A204.1 (cell line): ENCODE results near the gene BABAM2.
"Not testable (repeated sequence)": the region's sequence is repeated elsewhere in the genome, so short reads cannot be mapped to it uniquely, and the experiment has no call there.

Source experiments
- FAIRE-seq: peaks from 2 replicates; lab custom pipeline; 2012; peaks lifted over from hg19 to GRCh38; lab: Jason Lieb, UNC

BABAM2 gene

DNA sequence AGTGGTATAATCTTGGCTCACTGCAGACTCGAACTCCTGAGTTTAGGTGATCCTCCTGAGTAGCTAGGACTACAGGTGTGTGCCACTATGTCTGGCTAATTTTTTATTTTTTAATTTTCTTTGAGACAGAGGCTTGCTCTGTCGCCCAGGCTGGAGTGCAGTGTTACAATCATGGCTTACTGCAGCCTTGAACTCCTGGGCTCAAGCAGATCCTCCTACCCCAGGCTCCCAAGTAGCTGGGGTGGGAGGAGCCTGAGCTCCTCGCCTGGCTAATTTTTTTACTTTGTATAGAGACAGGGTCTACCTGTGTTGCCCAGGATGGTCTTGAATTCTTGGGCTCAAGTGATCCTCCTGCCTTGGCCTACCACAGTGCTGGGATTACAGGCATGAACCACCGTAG is 62.5 kb downstream of the BABAM2 start:
- no peak for FAIRE-seq

DNA sequence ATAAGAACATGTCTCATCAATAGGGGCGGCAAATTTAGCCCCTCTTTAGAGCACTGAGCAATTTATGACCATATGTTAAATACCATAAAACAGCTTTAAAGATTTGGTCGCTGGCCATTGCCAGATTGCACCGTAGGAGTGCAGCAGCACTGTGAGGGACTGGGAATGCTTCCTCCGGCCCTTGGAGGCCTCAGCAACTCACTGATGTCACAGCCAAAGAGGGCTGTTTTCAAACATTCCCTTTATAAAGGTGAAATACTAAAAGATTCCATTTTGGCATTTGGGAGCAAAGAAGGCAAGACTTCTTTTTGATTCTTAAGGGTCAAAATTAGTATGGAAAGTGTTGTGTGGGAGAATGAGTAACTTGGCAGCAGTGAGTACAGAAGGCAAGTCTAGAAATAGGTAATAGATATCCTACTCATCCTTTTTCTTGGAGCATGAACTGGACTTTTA is 63.7 kb downstream of the BABAM2 start:
- no peak for FAIRE-seq

DNA sequence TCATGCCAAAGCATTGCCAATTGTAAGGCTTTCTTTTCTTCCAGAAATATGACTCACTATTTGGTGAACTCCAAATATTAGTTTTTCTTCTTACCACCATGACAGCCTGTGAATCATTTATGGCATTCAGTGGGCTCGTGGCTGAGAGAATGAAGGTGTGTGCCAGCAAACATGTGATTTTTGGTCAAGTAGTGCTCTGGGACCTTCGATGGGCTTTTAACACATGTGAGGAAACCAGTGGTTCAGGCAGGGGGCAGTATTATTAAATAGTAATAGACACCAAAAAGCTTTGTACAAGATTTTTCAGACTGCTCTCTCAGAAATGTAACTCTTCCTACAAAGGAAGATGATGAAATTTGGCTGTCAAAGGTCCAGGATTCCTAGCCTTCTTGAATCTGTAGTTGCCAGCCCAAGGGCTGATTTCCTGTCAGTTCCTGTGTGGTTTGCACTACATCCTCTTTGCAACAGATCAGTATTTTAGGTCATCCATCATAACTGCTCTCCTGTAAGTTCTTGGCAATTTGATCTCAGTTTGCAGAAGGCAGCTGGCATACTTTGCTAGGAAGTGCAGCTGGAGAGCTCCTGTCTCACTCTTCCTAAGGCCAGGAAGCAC is 64.3 kb downstream of the BABAM2 start:
- no peak for FAIRE-seq

- no peak for FAIRE-seq
Observed at GRCh38 chr2:27955384-27956161, 65.0 kb downstream of the BABAM2 start.

DNA sequence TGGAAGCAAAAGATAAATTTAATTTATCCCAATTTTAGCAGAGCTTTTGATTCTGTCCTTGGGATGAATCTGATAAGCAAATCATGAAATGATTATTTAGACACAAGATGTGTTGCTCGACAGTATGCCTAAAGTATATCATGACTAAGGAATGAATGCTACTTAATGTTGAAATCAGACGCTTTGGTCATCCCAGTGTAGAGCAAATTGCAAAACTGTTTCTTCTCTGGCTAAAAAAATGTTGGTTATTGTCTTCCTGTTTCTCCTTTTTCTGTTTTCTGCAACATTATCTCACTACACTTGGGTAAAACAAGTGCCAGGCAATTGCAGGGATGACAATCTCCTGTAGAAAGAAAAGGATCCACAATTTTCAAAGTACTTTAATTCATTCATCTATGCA is 66.4 kb downstream of the BABAM2 start:
- FAIRE-seq, result no peak

DNA sequence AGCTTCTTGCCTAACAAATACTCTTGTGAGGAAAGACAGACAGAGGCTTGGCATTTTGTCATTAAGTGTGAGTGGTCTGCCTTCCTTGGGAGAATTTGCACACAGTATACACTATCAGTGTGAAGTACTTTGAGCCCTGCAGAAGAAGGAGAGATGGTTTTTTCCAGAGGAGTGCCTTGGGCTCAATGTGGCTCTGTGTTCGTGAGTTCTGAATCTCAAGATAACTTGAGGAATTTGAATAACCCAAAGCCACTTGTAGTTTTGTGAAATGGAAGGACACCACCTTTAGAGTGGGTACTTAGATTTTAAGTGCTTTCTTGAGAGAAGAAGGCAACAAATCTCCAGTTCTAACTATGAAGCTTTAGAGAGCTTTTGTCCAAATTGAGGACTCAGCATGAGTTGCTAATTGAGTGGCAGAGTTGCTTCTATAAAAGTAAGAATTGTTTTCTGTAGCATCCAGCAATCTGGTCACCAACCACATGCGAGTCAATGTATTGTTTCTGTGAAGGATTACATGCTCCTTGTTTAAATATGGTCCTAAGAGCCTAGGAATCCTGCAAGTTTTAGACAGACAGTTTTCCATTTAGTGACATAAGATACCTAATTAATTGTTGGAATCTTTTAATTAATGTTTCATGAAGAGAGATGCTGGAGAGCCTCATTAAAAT is 68.3 kb downstream of the BABAM2 start:
- no peak for FAIRE-seq

GRCh38 chr2:27959496-27959895 is 69.0 kb downstream of the BABAM2 start:
- no peak for FAIRE-seq

- FAIRE-seq, result no peak
Observed at GRCh38 chr2:27960237-27960912, 69.8 kb downstream of the BABAM2 start.

DNA sequence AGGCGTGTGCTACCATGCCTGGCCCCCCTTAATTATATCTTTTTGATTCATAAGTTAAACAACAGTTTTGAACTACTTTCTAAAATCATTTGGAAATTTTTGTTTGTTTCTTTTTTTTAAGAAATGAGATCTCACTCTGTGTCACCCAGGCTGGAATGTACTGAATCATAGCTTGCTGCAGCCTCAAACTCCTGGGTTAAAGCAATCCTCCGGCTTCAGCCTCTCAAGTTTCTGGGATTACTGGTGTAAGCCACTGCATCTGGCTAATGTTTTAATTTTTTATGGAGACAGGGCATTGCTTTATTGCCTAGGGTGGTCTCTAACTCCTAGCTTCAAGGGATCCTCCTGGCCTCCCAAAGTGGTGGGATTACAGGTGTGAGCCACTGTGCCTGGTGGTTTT is 71.5 kb downstream of the BABAM2 start:
- no peak for FAIRE-seq

- no peak for FAIRE-seq
Observed at GRCh38 chr2:27963472-27963871, 72.9 kb downstream of the BABAM2 start.

DNA sequence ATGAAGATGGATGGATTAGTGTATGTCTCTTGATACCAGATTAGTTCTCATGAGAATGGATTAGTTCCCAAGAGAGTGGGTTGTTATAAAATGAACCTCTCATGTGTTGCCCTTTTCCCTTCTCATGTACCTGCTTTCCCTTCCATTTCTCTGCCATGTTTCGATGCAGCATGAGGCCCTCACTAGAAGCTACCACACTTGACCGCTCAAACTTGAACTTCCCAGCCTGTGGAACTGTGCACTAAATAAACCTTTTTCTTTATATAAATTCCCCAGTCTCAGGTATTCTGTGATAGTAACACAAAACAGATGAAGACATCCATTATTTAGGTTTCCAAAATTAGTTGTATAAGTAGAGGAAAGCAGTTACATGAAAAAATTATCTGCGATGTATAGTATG is 73.5 kb downstream of the BABAM2 start:
- FAIRE-seq, result no peak

DNA sequence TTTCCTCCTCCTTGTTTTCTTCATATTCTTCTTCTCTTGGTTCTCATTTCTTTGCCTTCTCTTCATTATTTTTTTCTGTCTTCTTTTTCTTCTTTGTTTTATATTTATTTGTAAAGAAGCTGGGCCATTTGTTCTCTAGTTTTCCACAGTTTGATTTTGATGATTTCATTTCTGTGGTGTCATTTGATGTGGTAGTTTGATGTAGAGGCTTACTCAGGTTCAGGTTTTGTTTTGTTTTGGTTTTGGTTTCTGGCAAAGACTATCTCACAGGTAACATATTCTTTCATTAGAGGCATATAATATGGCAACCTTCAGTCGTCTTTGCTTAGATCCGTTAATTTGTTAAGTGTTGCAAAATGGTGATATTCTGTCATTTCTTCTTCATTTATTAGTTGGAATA is 75.3 kb downstream of the BABAM2 start:
- no peak for FAIRE-seq

DNA sequence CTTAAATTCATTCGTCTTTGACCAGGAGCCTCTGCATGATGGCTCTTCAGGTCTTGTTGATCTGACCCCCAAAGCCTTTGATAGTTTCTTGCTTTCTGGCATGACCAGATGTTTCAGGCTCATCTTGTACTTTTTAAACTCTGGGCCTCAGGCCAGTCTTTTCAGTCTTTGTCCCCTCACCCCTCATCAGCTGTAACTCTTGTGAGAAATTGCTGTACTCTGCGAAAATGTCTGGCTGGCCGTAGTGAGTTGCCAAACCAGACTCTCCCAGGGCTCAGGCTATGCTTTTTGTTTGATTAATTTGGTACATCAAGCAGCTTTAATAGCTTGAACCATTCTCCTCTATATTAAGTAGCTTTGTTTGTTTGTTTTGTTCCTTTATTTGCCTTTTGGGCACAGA is 75.9 kb downstream of the BABAM2 start:
- FAIRE-seq, result no peak

GRCh38 chr2:27967076-27967475 is 76.5 kb downstream of the BABAM2 start:
- FAIRE-seq, result no peak

DNA sequence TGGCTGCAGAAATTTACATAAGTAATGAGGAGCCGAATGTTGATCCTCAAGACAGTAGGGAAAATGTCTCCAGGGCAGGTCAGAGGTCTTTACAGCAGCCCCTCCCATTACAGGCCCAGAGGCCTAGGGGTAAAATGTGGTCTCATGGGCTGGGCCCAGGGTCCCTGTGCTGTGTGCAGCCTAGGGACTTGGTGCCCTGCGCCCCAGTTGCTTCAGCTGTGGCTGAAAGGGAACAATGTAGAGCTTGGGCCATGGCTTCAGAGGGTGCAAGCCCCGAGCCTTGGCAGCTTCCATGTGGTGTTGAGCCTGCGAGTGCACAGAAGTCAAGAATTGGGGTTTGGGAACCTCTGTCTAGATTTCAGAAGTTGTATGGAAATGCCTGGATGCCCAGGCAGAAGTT is 77.5 kb downstream of the BABAM2 start:
- FAIRE-seq, result not testable (repeated sequence)

DNA sequence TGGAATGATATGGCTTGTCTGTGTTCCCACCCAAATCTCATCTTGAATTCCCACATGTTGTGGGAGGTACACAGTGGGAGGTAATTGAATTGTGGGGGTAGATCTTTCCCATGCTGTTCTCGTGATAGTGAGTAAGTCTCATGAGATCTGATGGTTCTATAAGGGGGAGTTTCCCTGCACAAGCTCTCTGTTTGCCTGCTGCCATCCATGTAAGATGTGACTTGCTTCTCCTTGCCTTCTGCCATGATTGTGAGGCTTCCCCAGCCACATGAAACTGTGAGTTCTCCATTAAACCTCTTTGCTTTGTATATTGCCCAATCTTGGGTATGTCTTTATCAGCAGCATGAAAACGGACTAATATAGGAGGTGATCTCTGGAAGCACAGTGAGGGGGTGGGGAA is 78.4 kb downstream of the BABAM2 start:
- FAIRE-seq, result not testable (repeated sequence)

DNA sequence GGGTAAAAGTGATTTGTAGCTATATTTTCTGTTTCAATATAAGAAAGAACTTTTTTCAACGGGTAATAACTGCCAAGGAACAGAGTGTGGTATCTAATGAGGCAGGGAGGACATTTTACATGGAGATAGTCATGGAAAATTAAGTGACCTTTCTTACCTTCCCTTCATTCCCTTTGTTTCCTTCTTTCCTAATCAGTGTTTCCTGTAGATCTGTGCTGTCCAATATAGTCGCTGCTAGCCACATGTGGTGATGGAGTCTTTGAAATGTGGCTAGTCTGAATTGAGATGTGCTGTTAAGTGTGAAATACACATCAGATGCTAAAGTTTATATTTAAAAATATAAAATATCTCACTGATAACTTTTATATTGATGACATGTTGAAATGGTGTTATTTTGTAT is 81.8 kb downstream of the BABAM2 start:
- FAIRE-seq, result no peak

DNA sequence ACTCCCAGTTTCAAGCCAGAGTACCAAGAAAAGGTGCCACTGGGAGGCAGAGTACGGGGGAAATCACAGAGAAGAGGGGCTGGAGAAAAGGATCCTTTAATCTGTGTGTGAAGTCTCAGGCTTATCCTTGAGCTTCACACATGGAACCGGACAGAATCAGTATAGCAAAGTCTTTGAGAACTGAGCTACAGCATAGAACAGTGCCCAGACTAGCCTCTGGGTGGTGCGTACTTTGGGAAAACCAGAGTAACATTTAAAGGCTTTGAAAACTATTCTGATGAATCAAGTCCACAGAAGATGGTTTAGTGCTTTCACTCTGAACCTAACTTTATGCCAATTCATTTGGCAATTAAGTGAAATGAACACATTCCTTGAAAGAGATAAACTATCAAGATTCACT is 83.1 kb downstream of the BABAM2 start:
- FAIRE-seq, result no peak

- no peak for FAIRE-seq
Observed at GRCh38 chr2:27976308-27976707, 85.8 kb downstream of the BABAM2 start.

DNA sequence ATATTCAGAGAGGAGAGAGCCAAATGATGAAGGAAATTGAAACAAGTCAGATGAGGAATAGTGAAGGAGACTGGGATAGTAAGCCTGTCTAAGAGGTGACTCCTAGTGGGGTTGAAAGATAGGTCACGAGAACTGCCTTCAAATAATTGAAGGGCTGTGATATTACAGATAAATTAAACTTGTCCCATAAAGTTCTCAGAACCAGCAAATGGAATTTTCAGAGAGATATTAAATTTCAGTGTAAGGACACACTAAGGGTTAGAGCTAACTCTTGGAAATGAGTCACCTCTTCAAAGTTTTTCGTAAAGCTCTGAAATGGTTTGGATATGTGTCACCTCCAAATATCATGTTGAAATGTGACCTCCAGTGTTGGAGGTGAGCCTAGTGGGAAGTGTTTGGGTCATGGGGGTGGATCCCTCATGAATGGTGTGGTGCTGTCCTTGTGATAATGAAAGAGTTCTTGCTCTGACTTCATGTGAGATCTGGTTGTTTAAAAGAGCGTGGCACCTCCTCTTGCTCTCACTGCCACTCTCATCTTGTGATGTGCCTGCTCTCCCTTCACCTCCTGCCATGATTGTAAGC is 87.3 kb downstream of the BABAM2 start:
- no peak for FAIRE-seq

DNA sequence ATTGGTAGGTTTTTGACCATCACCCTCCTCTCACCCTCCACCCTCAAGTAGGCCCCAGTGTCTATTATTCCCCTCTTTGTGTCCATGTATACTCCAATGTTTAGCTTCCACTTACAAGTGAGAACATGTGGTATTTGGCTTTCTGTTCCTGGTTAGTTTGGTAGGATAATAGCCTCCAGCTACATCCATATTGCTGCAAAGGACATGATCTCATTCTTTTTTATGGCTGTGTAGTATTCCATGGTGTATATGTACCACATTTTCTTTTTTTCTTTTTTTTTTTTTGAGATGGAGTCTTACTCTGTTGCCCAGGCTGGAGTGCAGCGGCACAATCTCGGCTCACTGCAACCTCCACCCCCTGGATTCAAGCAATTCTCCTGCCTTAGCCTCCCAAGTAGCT is 88.2 kb downstream of the BABAM2 start:
- FAIRE-seq, result not testable (repeated sequence)

DNA sequence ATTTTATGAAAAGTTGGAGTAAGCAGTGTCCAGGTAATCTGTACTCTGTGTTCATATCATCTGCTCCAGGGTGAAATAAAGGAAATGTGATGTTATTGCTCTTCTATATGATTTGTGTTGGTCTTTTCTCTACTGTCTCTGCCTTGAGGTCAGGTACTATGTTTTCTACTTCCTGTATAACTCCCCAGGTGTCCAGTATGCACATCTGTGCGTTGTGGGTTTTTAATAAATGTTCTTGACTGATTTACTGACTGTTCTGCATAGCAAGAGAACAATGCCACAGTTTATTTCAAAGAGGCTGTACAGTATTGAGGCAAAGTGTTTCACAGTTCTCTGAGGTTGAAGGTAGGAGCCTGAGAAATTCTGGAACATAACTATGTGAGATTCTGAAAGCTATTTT is 89.7 kb downstream of the BABAM2 start:
- no peak for FAIRE-seq

- FAIRE-seq, result no peak
Observed at GRCh38 chr2:27984153-27984552, 93.6 kb downstream of the BABAM2 start.
